Measurements from ENCODE around the gene RALGAPA2. TPM values are rescaled to one million over a fixed set of nuclear protein-coding genes. Genes with fewer than 3 reads are reported as not detected.
A peak's percentile ranks its signal among the peaks of the same experiment; 100 is the strongest.

RALGAPA2 gene
- total and polyA plus RNA-seq, 10 donors, result 1.2 to 55.2 (median 29.4) TPM

- Histone ChIP-seq H3K27me3 (replicated peaks in 1 of 7) (peaks cover 0 to 4% (median 0%) of the 10 kb centered on the region in 7 donors), H3K9me3 (no peaks in the 10 kb centered on the region), H3K4me3 (no peak overlapping the region), H3K36me3 (no peaks in the 10 kb centered on the region), H3K4me1 (no peaks in the 10 kb centered on the region), H3K27ac (no peak overlapping the region)
- DNase-seq, result no peak
- TF ChIP-seq POLR2AphosphoS5 (IDR thresholded peaks at IDR 0.05), result no peak
- TF ChIP-seq CTCF (IDR thresholded peaks at IDR 0.05 in 8 of 11, conservative IDR thresholded peaks at IDR 0.05 in 3 of 11), result no peak
- no peak for TF ChIP-seq POLR2A (IDR thresholded peaks at IDR 0.05)
- intact Hi-C loops (cut with DNase I; ENCODE audit: low total_unique reads), result no loop called here
- WGBS, 5 donors, result 86 to 94% (median 92%) methylated on average over 4 of the region's 4 CpGs
Observed at GRCh38 chr20:20721489-20721888, 9.0 kb upstream of the RALGAPA2 start.

- intact Hi-C loops (cut with DNase I; ENCODE audit: low total_unique reads), result no loop called here
- no peaks in the 10 kb centered on the region for H3K4me1 ChIP-seq
- whole genome bisulfite sequencing, 5 donors, result 98 to 100% (median 98%) methylated on average over 1 of the region's 1 CpG
Observed at GRCh38 chr20:20720158-20720557, 7.7 kb upstream of the RALGAPA2 start.

GRCh38 chr20:20719411-20719810 lies 7.0 kb upstream of the RALGAPA2 start:
- intact Hi-C loops (cut with DNase I; ENCODE audit: low total_unique reads), result no loop called here
- DNase-seq, result no peak
- Histone ChIP-seq H3K4me1 (no peaks in the 10 kb centered on the region), H3K36me3 (no peaks in the 10 kb centered on the region), H3K27ac (no peak overlapping the region), H3K27me3 (replicated peaks in 1 of 7) (no peaks in the 10 kb centered on the region), H3K4me3 (no peak overlapping the region), H3K9me3 (no peaks in the 10 kb centered on the region)
- TF ChIP-seq POLR2A (IDR thresholded peaks at IDR 0.05), result no peak
- no peak for TF ChIP-seq CTCF (IDR thresholded peaks at IDR 0.05 in 8 of 11, conservative IDR thresholded peaks at IDR 0.05 in 3 of 11)
- no peak for TF ChIP-seq POLR2AphosphoS5 (IDR thresholded peaks at IDR 0.05)

More at GRCh38 chr20:20720158-20720557, 7.7 kb upstream of the RALGAPA2 start:
- TF ChIP-seq CTCF (IDR thresholded peaks at IDR 0.05 in 8 of 11, conservative IDR thresholded peaks at IDR 0.05 in 3 of 11) (no peak), POLR2A (IDR thresholded peaks at IDR 0.05) (no peak), POLR2AphosphoS5 (IDR thresholded peaks at IDR 0.05) (no peak)
- no peak for DNase-seq
- no peaks in the 10 kb centered on the region for H3K36me3 ChIP-seq
- no peak overlapping the region for H3K27ac ChIP-seq
- no peaks in the 10 kb centered on the region for H3K27me3 ChIP-seq (replicated peaks in 1 of 7)
- H3K4me3 ChIP-seq, result no peak overlapping the region
- H3K9me3 ChIP-seq, result no peaks in the 10 kb centered on the region

- H3K36me3 ChIP-seq, result peaks cover 0 to 4% (median 0%) of the 10 kb centered on the region in 6 donors
- H3K27me3 ChIP-seq (replicated peaks in 1 of 7), result no peaks in the 10 kb centered on the region
- 57 to 62% (median 58%) methylated on average over 15 of the region's 15 CpGs for WGBS, 5 donors
- H3K4me1 ChIP-seq, result peaks cover 14 to 42% (median 28%) of the 10 kb centered on the region in 6 donors
- intact Hi-C loops (cut with DNase I; ENCODE audit: low total_unique reads), result no loop called here
- peak overlapping the region; percentile 70 to 97 (median 82) for H3K4me3 ChIP-seq
- TF ChIP-seq POLR2AphosphoS5 (IDR thresholded peaks at IDR 0.05), result no peak
- TF ChIP-seq CTCF (IDR thresholded peaks at IDR 0.05 in 8 of 11, conservative IDR thresholded peaks at IDR 0.05 in 3 of 11), result no peak
- no peak for TF ChIP-seq POLR2A (IDR thresholded peaks at IDR 0.05)
- peak; percentile 89 for DNase-seq
- H3K27ac ChIP-seq, result peak overlapping the region; percentile 95 to 99 (median 98)
- H3K9me3 ChIP-seq, result no peaks in the 10 kb centered on the region
Observed at GRCh38 chr20:20713244-20713765, 861 bp upstream of the RALGAPA2 start.

All from spleen (tissue), 11 donors.